ENCODE measurements around the gene TAS2R38. TPM values are rescaled to one million over a fixed set of nuclear protein-coding genes. Genes with fewer than 3 reads are reported as not detected.
"Not testable (repeated sequence)": the region's sequence is repeated elsewhere in the genome, so short reads cannot be mapped to it uniquely, and the experiment has no call there.

TAS2R38 gene
- total RNA-seq, 1 donor = not detected

DNA sequence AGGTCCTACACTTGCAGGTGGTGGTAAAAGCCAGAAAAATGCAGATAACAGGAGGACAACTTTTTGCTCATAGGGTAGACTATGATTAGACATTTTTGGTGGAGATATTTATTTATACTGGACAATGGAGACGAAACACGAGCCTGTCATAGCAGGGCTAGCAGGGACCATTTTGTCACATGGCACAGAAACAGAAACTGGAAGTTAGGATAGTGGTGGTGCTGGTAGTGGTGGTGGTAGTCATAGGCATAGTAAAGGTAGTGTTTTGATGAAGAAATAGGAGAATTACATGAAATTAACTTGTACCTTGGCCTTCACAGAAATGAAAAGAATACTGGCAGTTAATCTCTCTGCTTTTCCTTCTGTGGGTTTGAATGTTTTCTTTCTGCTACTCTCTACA is 13.3 kb upstream of the TAS2R38 start:
- no peaks in the 10 kb centered on the region for H4K20me1 ChIP-seq (ENCODE audit: insufficient read depth, low read length)
- H3K27me3 ChIP-seq (ENCODE audit: insufficient read depth, low read length) = no peaks in the 10 kb centered on the region
- H3K79me2 ChIP-seq (ENCODE audit: insufficient read depth, low read length) = no peaks in the 10 kb centered on the region
- no peak overlapping the region for H3K4me3 ChIP-seq (ENCODE audit: insufficient read depth, low read length)
- H3K27ac ChIP-seq (ENCODE audit: low read depth, low read length) = no peak overlapping the region
- TF ChIP-seq, protein P1, sequence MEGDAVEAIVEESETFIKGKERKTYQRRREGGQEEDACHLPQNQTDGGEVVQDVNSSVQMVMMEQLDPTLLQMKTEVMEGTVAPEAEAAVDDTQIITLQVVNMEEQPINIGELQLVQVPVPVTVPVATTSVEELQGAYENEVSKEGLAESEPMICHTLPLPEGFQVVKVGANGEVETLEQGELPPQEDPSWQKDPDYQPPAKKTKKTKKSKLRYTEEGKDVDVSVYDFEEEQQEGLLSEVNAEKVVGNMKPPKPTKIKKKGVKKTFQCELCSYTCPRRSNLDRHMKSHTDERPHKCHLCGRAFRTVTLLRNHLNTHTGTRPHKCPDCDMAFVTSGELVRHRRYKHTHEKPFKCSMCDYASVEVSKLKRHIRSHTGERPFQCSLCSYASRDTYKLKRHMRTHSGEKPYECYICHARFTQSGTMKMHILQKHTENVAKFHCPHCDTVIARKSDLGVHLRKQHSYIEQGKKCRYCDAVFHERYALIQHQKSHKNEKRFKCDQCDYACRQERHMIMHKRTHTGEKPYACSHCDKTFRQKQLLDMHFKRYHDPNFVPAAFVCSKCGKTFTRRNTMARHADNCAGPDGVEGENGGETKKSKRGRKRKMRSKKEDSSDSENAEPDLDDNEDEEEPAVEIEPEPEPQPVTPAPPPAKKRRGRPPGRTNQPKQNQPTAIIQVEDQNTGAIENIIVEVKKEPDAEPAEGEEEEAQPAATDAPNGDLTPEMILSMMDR (IDR thresholded peaks at IDR 0.05; ENCODE audit: extremely low read depth, low read depth, low read length) = no peak
- H3K36me3 ChIP-seq (ENCODE audit: insufficient read depth, low read length) = no peaks in the 10 kb centered on the region
- no peak overlapping the region for H2AFZ ChIP-seq (ENCODE audit: low read length)
- no peaks in the 10 kb centered on the region for H3K4me1 ChIP-seq (ENCODE audit: insufficient read depth, low read length)
- peak; percentile 29 for DNase-seq (ENCODE audit: insufficient read length, low spot score, missing footprints)
- H3K9me3 ChIP-seq (ENCODE audit: low read depth, low read length) = no peaks in the 10 kb centered on the region
- H3K4me2 ChIP-seq (ENCODE audit: insufficient read depth, low read length) = no peak overlapping the region

DNA sequence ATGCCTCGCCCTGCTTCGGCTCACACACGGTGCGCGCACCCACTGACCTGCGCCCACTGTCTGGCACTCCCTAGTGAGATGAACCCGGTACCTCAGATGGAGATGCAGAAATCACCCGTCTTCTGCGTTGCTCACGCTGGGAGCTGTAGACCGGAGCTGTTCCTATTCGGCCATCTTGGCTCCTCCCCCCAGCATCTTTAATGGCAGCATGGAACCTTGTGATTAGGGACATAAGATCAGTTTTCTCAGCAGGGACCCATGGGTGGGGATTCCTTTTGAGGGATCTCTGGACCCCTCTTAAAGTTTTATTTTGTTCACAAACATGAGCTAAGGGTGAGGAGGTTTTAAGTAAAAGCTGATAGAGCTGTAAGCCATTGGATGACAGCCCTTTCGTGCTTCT is 12.4 kb upstream of the TAS2R38 start:
- not testable (repeated sequence) for H3K36me3 ChIP-seq (ENCODE audit: insufficient read depth, low read length); H3K27ac ChIP-seq (ENCODE audit: low read depth, low read length); H2AFZ ChIP-seq (ENCODE audit: low read length); H4K20me1 ChIP-seq (ENCODE audit: insufficient read depth, low read length); H3K79me2 ChIP-seq (ENCODE audit: insufficient read depth, low read length); H3K27me3 ChIP-seq (ENCODE audit: insufficient read depth, low read length); H3K4me2 ChIP-seq (ENCODE audit: insufficient read depth, low read length); H3K4me1 ChIP-seq (ENCODE audit: insufficient read depth, low read length); H3K9me3 ChIP-seq (ENCODE audit: low read depth, low read length); DNase-seq (ENCODE audit: insufficient read length, low spot score, missing footprints); H3K4me3 ChIP-seq (ENCODE audit: insufficient read depth, low read length)

DNA sequence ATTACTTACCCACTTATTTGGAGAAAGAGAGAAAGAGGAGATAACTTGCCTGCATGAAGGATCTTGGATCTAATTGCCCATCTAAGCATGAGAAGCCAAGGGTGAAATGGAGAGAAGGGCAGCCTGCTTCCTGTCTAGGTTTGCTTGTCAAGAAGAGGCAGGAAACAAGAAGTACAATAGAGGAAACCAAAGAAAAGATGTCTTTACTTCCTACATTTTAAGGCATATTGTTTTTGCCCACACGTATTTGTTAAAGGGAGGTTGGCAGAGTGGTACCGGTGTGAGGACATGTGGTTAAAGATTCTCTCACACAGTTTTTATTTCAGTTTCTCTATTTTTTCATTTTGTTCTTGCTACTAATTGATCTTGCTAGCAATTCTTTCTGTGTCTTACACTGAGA is 6.0 kb upstream of the TAS2R38 start:
- no peaks in the 10 kb centered on the region for H3K9me3 ChIP-seq (ENCODE audit: low read depth, low read length)
- no peak overlapping the region for H2AFZ ChIP-seq (ENCODE audit: low read length)
- no peaks in the 10 kb centered on the region for H3K79me2 ChIP-seq (ENCODE audit: insufficient read depth, low read length)
- no peak overlapping the region for H3K27ac ChIP-seq (ENCODE audit: low read depth, low read length)
- H3K27me3 ChIP-seq (ENCODE audit: insufficient read depth, low read length) = no peaks in the 10 kb centered on the region
- H3K4me3 ChIP-seq (ENCODE audit: insufficient read depth, low read length) = no peak overlapping the region
- TF ChIP-seq, protein P1 (IDR thresholded peaks at IDR 0.05; ENCODE audit: extremely low read depth, low read depth, low read length) = no peak
- DNase-seq (ENCODE audit: insufficient read length, low spot score, missing footprints) = no peak
- no peaks in the 10 kb centered on the region for H3K36me3 ChIP-seq (ENCODE audit: insufficient read depth, low read length)
- no peaks in the 10 kb centered on the region for H3K4me1 ChIP-seq (ENCODE audit: insufficient read depth, low read length)
- no peak overlapping the region for H3K4me2 ChIP-seq (ENCODE audit: insufficient read depth, low read length)
- no peaks in the 10 kb centered on the region for H4K20me1 ChIP-seq (ENCODE audit: insufficient read depth, low read length)

DNA sequence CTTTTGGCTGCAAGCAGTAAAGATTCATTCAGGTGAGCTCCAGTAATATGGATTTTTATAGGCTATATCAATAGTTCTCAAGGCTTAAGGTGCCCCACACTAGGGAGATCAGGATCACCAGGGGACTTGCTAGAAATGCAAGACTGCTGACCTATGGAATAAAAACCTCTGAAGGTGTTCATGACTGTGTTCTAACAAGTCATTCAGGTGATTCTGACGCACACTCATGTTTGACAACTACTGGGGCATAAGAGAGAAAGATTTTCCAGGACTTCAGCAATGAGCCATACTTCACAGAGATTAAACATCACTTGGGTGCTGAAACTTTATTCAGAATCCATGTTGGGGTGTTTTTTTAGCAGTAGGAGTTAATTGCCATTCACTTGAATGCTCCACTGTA is 4.8 kb upstream of the TAS2R38 start:
- Histone ChIP-seq H3K4me3 (ENCODE audit: insufficient read depth, low read length) (no peak overlapping the region), H3K27me3 (ENCODE audit: insufficient read depth, low read length) (no peaks in the 10 kb centered on the region)

More for the DNA sequence above, 4.8 kb upstream of the TAS2R38 start:
- no peaks in the 10 kb centered on the region for H3K79me2 ChIP-seq (ENCODE audit: insufficient read depth, low read length)
- DNase-seq (ENCODE audit: insufficient read length, low spot score, missing footprints) = no peak
- H4K20me1 ChIP-seq (ENCODE audit: insufficient read depth, low read length) = no peaks in the 10 kb centered on the region
- no peak overlapping the region for H2AFZ ChIP-seq (ENCODE audit: low read length)
- no peaks in the 10 kb centered on the region for H3K9me3 ChIP-seq (ENCODE audit: low read depth, low read length)
- H3K4me1 ChIP-seq (ENCODE audit: insufficient read depth, low read length) = no peaks in the 10 kb centered on the region
- no peak overlapping the region for H3K27ac ChIP-seq (ENCODE audit: low read depth, low read length)
- TF ChIP-seq, protein P1 (IDR thresholded peaks at IDR 0.05; ENCODE audit: extremely low read depth, low read depth, low read length) = no peak
- no peak overlapping the region for H3K4me2 ChIP-seq (ENCODE audit: insufficient read depth, low read length)
- H3K36me3 ChIP-seq (ENCODE audit: insufficient read depth, low read length) = no peaks in the 10 kb centered on the region

Measured in osteoblast (primary cell).